Activated gamma-delta T cell (primary cell): ENCODE results near the gene RCAN3.
"Not testable (repeated sequence)": the region's sequence is repeated elsewhere in the genome, so short reads cannot be mapped to it uniquely, and the experiment has no call there.

Source experiments
- DNase-seq: peaks from one replicate; lab custom pipeline; 2025; lab: John Stamatoyannopoulos, UW

RCAN3 gene

DNA sequence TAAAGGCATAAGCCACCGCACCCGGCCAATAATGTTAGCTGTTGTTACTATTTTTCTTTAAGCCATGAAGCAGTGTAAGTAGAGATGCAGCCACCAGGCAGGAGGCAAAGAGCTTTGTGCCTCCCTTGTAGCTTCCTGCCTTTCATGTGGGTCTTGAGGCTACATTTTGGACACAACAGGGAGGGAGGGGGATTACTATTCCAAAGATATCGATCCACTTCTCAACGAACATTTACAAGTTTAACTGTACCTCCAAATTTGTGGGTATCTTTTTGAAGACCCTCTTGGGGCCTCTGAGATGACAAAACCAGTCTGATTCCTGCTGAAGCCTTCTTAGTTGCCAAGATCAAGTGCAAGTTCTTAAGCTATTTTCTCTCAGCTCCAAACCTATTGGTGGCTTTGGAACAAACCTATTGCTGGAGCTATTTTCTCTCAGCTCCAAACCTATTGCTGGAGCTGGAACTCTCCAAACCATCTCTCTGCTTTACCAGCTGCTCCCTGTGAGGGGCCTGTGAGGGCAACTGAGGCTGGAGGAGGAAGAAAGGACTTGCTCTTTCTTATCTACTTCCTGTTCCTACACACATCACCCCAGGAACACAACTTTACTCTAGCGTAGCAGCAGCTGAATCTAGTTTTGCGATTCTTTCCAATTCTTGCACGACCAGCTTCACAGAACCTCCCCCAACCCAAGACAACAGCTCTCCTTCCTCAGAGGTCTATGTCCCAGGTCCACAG is 16.1 kb upstream of the RCAN3 start:
- DNase-seq: no peak

DNA sequence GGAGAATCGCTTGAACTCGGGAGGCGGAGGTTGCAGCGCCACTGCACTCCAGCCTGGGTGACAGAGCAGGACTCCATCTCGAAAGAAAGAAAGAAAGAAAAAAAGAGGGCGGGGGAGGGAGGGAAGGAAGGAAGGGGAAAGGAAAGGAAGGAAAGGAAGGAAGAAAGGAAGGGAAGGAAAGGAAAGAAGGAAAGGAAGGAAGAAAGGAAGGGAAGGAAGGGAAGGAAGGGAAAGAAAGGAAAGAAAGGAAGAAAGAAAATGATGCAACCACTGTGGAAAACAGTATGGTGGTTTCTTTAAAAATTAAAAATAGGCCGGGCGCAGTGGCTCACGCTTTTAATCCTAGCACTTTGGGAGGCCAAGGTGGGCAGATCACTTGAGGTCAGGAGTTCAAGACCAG is 15.2 kb upstream of the RCAN3 start:
- no peak for DNase-seq

- DNase-seq: not testable (repeated sequence)
Observed at GRCh38 chr1:24488159-24488558, 14.5 kb upstream of the RCAN3 start.

GRCh38 chr1:24489674-24490073 is 13.0 kb upstream of the RCAN3 start:
- no peak for DNase-seq

DNA sequence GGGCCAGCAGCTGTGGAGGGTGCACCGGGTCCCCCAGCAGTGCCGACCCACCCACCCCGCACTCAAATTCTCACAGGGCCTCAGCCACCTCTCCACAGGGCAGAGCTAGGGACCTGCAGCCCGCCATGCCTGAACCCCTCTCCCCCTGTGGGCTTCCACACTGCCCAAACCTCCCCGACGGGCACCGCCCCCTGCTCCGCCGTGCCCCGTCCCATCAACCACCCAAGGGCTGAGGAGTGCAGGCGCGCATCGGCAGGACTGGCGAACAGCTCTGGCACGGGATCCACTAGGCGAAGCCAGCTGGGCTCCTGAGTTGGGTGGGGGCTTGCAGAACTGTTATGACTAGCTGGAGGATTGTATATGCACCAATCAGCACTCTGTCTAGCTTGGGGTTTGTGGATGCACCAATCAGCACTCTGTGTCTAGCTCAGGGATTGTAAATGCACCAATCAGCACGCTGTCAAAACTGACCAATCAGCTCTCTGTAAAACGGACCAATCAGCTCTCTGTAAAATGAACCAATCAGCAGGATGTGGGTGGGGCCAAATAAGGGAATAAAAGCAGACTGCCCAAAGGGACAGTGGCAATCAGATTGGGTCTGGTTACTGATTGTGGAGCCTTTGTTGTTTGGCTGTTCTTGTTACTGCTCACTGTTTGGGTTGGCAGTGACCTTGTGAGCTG is 12.4 kb upstream of the RCAN3 start:
- DNase-seq: no peak

- DNase-seq: no peak
Observed at GRCh38 chr1:24491577-24492360, 10.9 kb upstream of the RCAN3 start.

DNA sequence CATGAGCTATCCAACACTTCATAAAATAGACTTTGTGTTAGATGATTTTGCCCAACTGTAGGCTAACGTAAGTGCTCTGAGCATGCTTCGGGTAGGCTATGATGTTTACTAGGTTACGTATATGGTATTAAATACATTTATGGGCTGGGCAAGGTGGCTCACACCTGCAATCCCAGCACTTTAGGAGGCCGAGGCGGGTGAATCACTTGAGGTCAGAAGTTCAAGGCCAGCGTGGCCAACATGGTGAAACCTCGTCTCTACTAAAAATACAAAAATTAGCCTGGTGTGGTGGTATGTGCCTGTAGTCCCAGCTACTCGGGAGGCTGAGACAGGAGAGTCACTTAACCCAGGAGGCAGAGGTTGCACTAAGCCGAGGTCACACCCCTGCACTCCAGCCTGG is 9.7 kb upstream of the RCAN3 start:
- not testable (repeated sequence) for DNase-seq

DNA sequence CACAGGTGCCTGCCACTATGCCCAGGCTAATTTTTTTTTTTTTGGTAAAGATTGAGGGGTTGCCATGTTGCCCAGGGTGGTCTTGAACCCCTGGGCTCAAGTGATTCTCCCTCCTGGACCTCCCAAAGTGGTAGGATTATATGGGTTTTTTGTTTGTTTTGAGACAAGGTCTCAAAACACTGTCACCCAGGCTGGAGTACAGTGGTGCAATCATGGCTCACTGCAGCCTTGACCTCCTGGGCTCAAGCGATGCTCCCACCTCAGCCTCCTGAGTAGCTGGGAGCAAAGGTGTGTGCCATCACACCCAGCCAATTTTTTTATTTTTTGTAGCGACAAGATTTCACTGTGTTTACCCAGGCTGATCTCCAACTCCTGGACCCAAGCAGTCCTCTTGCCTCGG is 8.9 kb upstream of the RCAN3 start:
- DNase-seq: no peak

DNA sequence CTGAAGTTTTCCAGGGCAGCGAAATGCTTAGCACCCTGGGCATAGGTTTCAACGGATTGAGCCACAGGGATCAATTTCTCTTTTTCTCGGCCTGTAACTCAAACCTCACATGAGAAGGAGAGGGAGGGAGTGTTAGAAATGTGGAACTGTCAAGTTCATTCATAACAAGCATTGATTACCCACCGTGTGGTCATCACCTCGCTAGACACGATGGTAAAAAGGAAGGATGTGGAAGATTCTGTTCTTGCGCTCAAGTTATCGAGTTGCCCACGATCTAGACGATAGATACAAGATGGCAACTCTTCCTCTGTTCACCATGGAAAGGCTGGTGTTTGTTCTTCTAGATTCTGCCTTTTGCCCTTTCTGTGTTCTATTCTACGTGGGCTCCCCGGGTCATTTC is 4.0 kb upstream of the RCAN3 start:
- no peak for DNase-seq

DNA sequence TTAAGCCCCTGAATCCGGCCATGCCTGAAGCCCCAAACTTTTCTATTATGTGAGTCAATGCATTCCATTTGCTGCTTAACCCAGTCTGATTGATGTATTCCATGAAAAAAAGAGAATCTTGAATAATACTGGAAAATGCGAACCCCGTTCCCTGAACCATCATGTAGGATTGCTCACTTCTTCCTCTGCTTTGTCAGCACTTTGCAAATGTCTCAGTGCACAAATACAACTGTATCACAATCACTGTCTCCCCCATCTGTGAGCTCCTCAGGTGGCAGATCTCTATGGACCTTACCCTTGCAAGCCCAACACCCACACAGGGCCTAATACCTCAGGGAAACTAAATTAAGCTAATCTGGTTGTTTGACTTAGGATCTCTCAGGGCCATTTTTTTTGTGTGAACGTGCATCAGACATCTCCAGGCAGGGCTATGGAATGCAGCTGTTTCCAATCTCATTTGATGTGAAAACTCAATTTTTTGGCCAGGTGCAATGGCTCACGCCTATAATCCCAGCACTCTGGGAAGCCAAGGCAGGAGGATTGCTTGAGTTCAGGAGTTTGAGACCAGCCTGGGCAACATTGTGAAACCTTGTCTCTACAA is 2.1 kb upstream of the RCAN3 start:
- DNase-seq: no peak

DNA sequence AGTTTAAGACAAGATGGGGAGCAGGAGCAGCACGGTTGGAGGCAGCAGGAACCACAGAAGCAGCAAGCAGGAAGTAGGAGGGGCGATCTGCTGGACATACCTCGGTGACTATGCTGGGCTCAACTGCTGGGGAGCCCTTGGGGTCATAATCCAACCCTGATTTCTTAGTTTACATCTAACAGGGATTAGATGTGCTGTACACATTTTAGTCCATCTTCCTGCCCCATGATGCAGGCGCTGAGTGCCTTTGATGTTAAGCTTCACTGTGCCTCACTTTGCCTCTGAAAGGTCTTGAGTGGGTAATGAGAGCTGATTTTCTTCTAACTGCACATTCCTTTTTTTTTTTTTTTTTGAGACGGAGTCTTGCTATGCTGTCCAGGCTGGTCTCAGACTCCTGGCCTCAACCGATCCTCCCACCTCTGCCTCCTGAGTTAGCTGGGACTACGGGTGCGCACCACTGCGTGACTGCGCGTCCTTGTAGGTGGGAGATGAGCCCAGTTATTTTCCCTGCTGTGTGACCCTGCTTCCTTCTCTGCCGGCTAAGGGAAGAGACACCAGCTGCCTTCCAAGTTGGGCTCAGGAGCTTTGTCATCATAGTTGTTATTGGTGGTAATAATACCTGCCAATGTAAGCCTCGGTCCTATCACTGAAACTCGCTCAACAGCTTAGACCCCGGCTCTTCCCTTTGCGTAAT is 1.1 kb upstream of the RCAN3 start:
- no peak for DNase-seq

- peak; percentile 64 for DNase-seq
Observed at GRCh38 chr1:24502065-24502708, 449 bp upstream of the RCAN3 start.

DNA sequence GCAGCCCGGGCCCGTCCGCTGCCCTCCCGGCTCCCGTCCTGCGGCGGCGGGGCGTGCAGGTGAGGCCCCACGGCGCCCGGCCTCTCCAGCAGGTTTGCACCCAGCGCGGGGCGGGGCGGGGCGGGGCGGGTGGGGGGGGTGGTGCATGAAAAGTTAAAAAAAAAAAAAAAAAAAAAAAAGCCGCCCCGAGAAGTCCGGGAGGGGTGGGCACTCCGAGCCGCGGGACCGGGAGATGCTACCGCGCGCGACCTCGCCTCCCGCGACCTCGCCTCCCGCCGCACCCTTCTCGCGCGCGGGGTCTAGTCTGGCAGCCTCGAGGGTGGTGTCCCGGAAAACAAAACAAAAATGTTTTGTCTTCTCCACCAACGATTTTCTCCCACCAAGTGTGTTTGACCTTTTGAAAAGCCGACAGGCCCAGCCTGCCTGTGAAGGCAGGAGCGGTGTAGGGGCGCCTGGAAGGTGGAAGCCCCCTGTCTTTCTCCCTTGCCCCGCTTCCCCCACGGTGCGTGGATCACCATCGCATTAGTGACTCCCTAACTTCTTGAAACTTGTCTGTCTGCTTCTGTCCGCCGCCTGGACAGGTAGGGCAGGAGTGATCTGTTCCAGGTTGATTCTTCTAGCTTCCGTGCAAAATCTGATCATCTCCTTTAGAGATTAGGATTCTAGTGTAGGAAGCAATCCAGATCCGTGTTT is 569 bp downstream of the RCAN3 start:
- peak; percentile 33 for DNase-seq

DNA sequence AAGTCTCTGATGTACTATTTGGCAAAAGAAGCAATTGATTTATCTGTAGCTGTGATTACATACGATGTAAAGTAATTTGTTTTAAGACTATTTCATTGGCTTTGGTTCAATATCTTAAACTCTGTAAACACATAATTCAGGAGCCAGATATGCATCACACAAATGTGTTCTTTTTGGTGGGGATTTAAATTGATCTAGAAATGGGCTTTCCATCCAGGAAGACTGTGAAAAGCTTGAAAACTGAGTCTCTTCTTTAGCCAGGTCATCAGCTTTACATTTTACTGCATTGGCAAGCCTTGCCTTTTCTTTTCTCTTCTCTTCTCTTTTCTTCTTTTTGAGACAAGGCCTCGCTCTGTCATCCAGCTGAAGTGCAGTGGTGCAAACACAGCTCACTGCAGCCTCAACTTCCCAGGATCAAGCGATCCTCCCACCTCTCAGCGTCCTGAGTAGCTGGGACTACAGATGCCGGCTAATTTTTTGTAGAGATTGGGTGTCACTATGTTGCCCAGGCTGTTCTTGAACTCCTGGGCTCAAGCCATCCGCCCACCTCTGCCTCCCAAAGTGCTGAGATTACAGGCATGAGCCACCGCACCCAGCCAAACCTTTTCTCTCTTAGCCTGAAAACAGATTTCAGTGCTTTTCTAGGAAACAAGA is 1.4 kb downstream of the RCAN3 start:
- DNase-seq: no peak

GRCh38 chr1:24504560-24504959 is 1.9 kb downstream of the RCAN3 start:
- DNase-seq: no peak

DNA sequence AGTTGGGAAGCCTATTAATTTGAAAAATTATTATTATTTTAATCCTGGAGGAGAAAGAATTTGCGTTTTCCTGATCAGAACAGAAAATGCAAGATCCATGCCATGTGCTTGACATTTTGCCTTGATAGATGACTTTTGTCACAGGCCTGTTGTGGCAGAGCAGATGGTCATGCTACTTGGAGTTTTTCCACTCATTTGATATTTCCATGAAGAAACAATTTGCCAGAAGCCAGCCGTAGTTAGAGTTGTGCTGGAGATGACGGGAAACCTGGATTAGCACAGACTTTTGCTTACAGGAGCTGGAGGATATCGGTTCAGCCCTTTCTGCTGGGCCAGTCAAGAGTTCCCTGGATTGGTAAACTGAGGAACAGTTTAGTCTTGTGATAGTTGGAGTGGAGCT is 3.2 kb downstream of the RCAN3 start:
- DNase-seq: no peak

DNA sequence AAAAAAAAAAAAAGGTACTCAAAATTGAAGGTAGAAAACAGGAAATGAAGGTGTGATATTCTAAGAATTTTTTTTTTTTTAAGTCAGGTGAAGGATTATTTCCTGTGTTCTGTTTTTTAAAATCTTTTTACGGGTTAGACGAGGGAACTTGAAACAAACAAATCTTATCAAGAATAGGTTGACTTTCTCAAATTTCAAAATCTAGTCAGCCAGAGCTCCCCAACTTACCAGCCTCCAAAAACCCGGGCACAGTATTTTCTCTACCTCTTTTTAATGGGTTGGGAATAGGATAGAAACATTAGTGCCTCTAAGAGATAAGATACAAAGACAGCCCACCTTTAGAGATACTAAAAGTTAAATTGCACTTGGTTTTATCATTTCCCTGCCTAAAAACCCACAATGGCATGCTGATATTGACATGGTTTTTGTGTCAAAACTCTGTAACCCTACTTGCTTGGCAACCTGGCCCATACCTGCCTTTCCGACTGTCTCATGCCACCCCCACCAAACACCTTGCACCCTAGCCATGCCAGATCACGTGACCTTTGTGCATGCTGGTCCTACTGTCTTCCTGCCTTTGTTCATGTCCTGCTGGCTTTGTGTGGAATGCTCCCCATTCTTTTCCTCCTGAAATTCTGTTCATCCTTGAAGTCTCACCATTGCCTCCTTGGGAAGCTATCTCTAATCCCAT is 4.2 kb downstream of the RCAN3 start:
- no peak for DNase-seq

- DNase-seq: no peak
Observed at GRCh38 chr1:24507405-24507804, 4.8 kb downstream of the RCAN3 start.

DNA sequence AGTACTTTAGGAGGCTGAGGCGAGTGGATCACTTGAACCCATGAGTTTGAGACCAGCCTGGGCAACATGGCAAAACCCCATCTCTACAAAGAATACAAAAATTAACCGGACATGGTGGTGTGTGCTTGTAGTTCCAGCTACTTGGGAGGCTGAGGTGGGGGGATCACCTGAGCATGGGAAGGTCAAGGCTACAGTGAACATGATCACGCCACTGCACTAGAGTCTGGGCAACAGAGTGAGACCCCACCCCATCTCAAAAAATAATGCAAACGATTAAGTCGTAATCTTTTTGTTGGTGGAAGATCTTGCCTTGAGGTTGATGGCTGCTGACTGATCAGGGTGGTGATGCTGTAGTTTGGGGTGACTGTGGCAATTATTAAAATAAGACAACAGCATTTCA is 6.3 kb downstream of the RCAN3 start:
- no peak for DNase-seq

DNA sequence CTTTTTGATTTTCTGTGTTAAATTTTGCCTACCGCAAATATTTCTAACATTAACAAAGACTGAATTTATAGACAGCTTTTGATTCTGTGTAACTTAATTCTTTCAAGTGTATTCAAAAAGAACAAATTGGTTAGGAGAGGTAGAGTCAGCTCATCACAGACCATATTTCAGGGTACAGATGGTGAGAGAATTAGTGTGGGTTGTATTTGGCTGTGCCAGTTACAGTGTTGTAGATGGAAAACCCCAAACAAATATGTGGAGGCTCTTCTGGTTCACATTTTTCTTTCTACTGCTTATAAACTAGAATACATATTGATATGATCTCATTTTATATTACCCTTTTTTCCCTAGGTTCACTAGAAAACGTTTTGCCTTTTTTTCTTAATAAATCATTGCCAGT is 11.1 kb downstream of the RCAN3 start:
- no peak for DNase-seq
